ENCODE measurements around the gene LAMB4. TPM values are rescaled to one million over a fixed set of nuclear protein-coding genes. Genes with fewer than 3 reads are reported as not detected.

Gene LAMB4
- total and polyA plus RNA-seq, 2 of the 8 experiments (the other 6 are each of a cell fraction or from before 2014, with no cell fraction given) = not detected

DNA sequence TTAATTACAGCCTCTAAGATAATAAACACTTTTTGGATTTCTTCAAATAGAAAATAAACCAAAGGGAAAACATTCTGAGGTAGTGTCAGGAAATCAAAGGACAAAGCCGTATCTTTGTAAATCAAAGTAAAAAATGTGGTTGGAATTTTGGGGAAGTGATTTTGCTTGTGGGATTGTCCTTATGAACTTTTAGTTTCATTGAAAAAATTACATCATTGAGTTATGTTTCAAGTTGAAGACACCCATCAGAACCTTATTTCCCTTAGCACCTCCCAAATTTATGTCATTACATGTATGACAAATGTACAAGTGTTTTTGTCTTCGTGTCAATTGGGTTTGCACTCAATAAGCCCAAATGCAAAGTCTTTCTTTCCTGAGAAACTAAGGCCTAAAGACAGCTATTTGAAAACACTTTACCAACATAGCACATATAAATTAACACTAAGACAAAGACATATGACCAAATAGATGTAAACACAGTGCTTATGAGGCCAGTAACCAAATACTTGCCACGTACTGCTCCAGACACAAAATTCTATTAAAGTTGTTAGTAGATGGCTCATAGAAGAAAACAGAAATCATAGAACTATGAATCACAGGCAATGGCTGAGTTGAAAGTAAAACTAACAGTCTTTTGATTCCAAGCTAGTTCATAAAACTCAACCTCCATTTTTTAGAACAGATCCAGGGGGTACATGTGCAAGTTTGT, 26.9 kb upstream of the LAMB4 start:
- no peak overlapping the region for H3K4ac ChIP-seq (replicated peaks; ENCODE audit: insufficient read length, low read depth, low read length)
- H3K27ac ChIP-seq (ENCODE audit: low read depth, low read length) = no peak overlapping the region
- H3K14ac ChIP-seq (ENCODE audit: insufficient read length) = no peak overlapping the region
- TF ChIP-seq RXRA (IDR thresholded peaks at IDR 0.05; ENCODE audit: insufficient read depth, low read depth, low read length) (no peak), FOSL1 (IDR thresholded peaks at IDR 0.05; ENCODE audit: insufficient read depth, low read depth, low read length) (no peak), TBP (IDR thresholded peaks at IDR 0.05; ENCODE audit: low read depth, low read length) (no peak)
- no peak overlapping the region for H3K18ac ChIP-seq (ENCODE audit: extremely low read depth, low read length)
- H2BK20ac ChIP-seq (ENCODE audit: low read length) = no peak overlapping the region
- no peak overlapping the region for H4K91ac ChIP-seq (replicated peaks; ENCODE audit: insufficient read length, low read length)
- H4K5ac ChIP-seq (ENCODE audit: insufficient read length, low read depth, low read length) = no peak overlapping the region
- no peak for DNase-seq (ENCODE audit: low read depth in 1 of 2, low spot score in 2 of 2)
- H3K4me1 ChIP-seq (replicated peaks in 1 of 4; ENCODE audit: control insufficient read depth in 3 of 4, insufficient read depth in 4 of 4, low read length in 3 of 4) = no peaks in the 10 kb centered on the region
- no peak overlapping the region for H2BK15ac ChIP-seq (ENCODE audit: low read length)
- FAIRE-seq = no peak
- no peaks in the 10 kb centered on the region for H3K79me2 ChIP-seq (ENCODE audit: control insufficient read depth in 1 of 2, insufficient read depth in 2 of 2, low read length in 2 of 2)
- no peaks in the 10 kb centered on the region for H3K79me1 ChIP-seq (ENCODE audit: low read depth, low read length)
- no peaks in the 10 kb centered on the region for H3K27me3 ChIP-seq (replicated peaks in 1 of 4; ENCODE audit: control insufficient read depth in 3 of 4, extremely low read depth in 1 of 4, insufficient read depth in 3 of 4, low read length in 3 of 4)
- no peaks in the 10 kb centered on the region for H3K9me3 ChIP-seq (ENCODE audit: insufficient read depth in 2 of 2, low read depth in 1 of 2, low read length in 1 of 2)
- H2BK12ac ChIP-seq (ENCODE audit: low read depth, low read length) = no peak overlapping the region
- POLR2A ChIA-PET (ENCODE audit: partially characterized antibody) = no interaction called here
- no peaks in the 10 kb centered on the region for H3K23me2 ChIP-seq (ENCODE audit: low read depth, low read length)
- 84% methylated on average over 3 of the region's 3 CpGs; no CpG with 5 or more reads in 1 of the 2 experiments for WGBS, 2 experiments (ENCODE audit: extremely low coverage in 1 of 2, insufficient coverage in 1 of 2, insufficient read length in 1 of 2, insufficient replicate concordance in 2 of 2, low coverage in 1 of 2, low lambda C conversion rate in 2 of 2, missing lambda C conversion rate in 1 of 2)
- H3K23ac ChIP-seq (ENCODE audit: insufficient read length) = no peak overlapping the region
- H4K20me1 ChIP-seq (replicated peaks in 1 of 2; ENCODE audit: control insufficient read depth in 1 of 2, insufficient read depth in 2 of 2, low read length in 2 of 2) = no peaks in the 10 kb centered on the region
- no peak overlapping the region for H2AFZ ChIP-seq (ENCODE audit: low read length)
- H2AK5ac ChIP-seq (ENCODE audit: low read depth, low read length) = no peak overlapping the region
- H4K8ac ChIP-seq (ENCODE audit: extremely low read depth, insufficient read depth, low read length) = no peak overlapping the region
- CTCF ChIA-PET (ENCODE audit: partially characterized antibody) = interaction anchor here (1.3 to 1.7 kb wide), 3 partner anchors 11 to 340 kb away, joined by 3 to 7 read pairs (median 5); no protein-coding TSS in a partner anchor
- no peak overlapping the region for H3K9ac ChIP-seq (replicated peaks in 1 of 4; ENCODE audit: extremely low read depth in 1 of 4, low read depth in 3 of 4, low read length in 3 of 4)
- no peak overlapping the region for H3K4me2 ChIP-seq (ENCODE audit: insufficient read depth in 1 of 2, low read depth in 2 of 2, low read length in 2 of 2)
- H3K36me3 ChIP-seq (ENCODE audit: control insufficient read depth in 2 of 4, insufficient read depth in 4 of 4, low read length in 3 of 4) = no peaks in the 10 kb centered on the region
- H3K4me3 ChIP-seq (ENCODE audit: extremely low read depth in 1 of 4, insufficient read depth in 2 of 4, low read depth in 3 of 4, low read length in 4 of 4) = no peak overlapping the region
- no peak overlapping the region for H2BK5ac ChIP-seq (ENCODE audit: low read depth, low read length)
- no peak overlapping the region for H3K56ac ChIP-seq (replicated peaks; ENCODE audit: insufficient read length, low read depth, low read length)
- no peak overlapping the region for H2BK120ac ChIP-seq (replicated peaks; ENCODE audit: low read depth, low read length)

All from H1 (cell line).